IPS-18c (cell line): Measurements from ENCODE around the gene SLITRK1.

Experiments
- H3K4me3 ChIP-seq: 2 replicates; pipeline ENCODE4 v1.7.0; 2013; ENCODE audit warnings: low read depth, mild to moderate bottlenecking, low read length, moderate library complexity; ENCODE audit not compliant: insufficient read depth
- H3K9me3 ChIP-seq: one replicate; pipeline ENCODE4 v1.6.1; 2013; ENCODE audit warnings: mild to moderate bottlenecking, low read length, moderate library complexity; ENCODE audit not compliant: control insufficient read depth, insufficient read depth

SLITRK1 gene

GRCh38 chr13:83878691-83879430 lies 3.4 kb downstream of the SLITRK1 start:
- H3K9me3 ChIP-seq = no peaks in the 10 kb centered on the region
- H3K4me3 ChIP-seq = peak overlapping the region; percentile 38

DNA sequence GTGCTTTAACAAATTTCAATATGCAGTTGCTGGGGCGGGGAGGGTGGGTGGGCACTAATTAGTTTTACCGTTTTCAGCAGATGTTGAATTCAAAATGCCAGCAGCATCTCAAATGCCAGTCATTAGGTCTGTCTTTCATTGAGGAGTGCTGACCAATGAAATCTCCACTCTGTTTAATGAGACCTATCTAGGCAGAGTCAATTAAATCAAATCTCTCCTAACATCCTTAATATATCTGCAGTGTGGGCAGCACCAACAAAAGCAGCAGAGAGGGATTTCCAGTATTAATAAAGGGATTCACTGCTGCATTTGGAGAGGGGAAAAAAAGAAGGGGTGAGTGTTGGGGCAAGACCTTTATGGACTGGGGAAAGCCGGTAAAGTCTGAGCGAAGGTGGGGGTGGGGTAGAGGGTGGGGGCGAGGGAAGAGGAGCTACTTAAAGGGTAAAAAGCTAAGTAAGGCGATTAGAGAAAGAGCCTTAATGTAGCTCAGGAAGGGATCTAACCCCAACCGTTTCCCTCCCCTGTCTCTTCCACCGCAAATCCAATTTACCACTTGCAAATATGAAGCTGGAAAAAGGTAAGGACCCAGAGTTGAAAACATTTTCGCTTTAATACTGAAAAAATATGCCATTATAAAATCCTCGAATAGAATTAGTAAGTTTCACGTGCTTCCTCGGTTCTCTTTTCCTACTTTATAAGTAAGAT lies 4.5 kb downstream of the SLITRK1 start:
- H3K4me3 ChIP-seq = no peak overlapping the region; the same call in 1 of the 2 replicates
- H3K9me3 ChIP-seq = no peaks in the 10 kb centered on the region

DNA sequence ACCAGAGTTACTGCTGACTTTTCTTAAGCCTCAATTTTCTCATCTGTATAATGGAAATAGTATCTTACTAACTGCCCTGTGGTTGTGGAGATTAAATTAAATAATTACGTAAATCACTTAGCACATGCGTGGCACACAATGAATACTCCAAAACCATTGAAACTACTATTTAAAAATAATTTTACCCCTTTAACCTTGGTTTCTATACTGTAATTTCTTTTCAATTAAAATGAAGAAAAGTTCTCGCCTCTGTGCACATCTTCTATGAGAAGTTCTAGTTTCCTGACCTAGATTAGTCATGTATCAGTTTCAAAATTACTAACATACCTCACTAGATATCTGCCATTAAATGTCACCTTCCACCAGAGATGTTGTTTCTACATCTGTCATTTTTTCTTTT lies 5.7 kb downstream of the SLITRK1 start:
- Histone ChIP-seq H3K9me3 (no peaks in the 10 kb centered on the region), H3K4me3 (no peak overlapping the region)

- H3K9me3 ChIP-seq = no peaks in the 10 kb centered on the region
- H3K4me3 ChIP-seq = no peak overlapping the region
Observed at GRCh38 chr13:83867708-83868107, 14.6 kb downstream of the SLITRK1 start.

DNA sequence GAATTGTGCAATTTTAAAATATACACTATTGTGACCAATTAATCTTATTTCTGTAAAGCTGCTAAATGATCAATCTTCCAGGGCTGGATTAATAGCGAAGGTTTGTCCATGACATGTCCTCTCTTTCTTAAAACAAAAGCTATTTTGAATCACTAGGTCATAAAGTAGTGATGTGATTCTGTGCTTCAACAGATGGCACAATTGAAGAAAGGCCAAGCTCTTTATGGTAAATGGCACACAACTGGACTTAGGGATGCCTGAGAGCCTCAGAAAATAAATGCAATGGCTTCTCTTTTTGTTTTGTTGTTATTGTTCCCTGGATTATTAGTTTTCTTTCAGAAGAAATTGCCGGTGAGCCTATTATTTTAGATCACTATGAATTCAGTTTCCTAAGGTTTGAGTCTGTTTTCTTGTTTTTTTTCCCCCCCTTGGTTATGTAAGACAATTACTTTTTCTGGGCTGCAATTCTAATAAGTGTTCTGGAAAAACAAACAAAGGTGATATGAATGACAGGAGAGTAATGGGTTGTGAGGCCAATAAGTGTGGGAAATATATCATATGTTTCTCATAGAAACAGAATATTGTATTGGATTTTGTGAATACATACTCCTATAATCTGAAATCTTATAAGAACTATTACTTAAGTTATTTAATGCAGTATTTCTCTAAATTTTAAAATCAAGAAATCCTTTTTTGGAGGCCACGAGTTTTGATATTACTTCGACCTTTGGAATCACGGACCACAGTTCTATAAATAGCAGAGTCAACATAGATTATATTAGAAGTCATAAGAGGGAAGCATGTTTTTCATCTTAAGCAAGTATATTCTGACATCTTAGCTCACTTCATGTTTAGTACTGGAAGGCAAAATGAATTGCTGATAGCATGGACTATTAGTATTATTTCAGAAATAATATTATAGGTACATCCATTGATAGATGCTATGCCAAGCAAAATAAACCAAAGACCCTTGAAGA lies 16.8 kb downstream of the SLITRK1 start:
- Histone ChIP-seq H3K9me3 (no peaks in the 10 kb centered on the region), H3K4me3 (no peak overlapping the region)

GRCh38 chr13:83853771-83854170 lies 28.5 kb downstream of the SLITRK1 start:
- H3K9me3 ChIP-seq = no peaks in the 10 kb centered on the region
- H3K4me3 ChIP-seq = no peak overlapping the region

GRCh38 chr13:83845106-83845505 lies 37.2 kb downstream of the SLITRK1 start:
- Histone ChIP-seq H3K4me3 (no peak overlapping the region), H3K9me3 (no peaks in the 10 kb centered on the region)

DNA sequence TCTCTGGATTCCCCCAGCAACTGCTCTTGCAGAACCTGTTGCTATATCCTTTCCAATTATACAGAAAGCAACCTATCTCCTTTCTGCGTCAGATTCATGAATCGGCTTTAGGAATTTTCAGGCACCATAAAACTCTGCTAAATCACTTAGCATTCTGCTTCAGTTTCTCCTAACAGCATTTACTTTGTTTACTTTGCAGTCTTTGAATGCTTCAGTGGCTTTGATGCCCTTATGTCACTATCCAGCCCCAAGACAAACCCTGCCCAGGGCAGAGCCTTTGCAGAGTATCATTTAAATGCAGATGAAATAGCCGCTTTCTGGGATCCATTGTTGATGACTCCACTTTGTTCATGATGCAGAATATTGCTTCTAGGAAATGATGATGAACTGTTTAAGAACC lies 43.1 kb downstream of the SLITRK1 start:
- H3K4me3 ChIP-seq = no peak overlapping the region
- H3K9me3 ChIP-seq = no peaks in the 10 kb centered on the region

- Histone ChIP-seq H3K9me3 (no peaks in the 10 kb centered on the region), H3K4me3 (no peak overlapping the region)
Observed at GRCh38 chr13:83831796-83832195, 50.5 kb downstream of the SLITRK1 start.

GRCh38 chr13:83829810-83830209 lies 52.5 kb downstream of the SLITRK1 start:
- Histone ChIP-seq H3K9me3 (no peaks in the 10 kb centered on the region), H3K4me3 (no peak overlapping the region)

DNA sequence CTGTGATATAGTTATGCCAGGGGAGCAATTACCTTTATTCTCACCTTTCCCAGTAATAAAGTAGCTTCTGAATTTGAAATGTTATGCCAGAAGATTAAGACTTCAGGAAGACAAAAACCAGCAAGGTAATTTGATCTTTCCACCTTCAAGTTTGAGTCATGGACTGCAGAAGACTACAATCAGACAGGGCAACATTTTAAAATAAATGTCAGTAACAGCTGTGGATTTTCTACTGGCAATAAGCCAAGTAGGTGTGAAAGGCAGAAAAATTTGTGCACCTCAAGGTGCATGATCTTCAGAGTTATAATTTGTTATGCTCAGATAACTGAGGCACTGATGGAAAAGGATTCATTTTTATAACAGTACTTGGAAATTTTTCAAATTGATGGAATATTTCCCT lies 54.9 kb downstream of the SLITRK1 start:
- no peak overlapping the region for H3K4me3 ChIP-seq
- H3K9me3 ChIP-seq = no peaks in the 10 kb centered on the region
